HepG2 (cell line): ENCODE results near the gene PSMB10. TPM values are rescaled to one million over a fixed set of nuclear protein-coding genes. Genes with fewer than 3 reads are reported as not detected.

Experiments
- ATAC-seq: fragments of 200-7000 bp; cut with Tn5 transposase; 3 replicates; pipeline ENCODE4 v1.9.1; 2020; ENCODE audit warnings: mild to moderate bottlenecking, moderate library complexity
- BruUV-seq: library from RNA; stranded (reverse); fragments of 400-500 nt; replicated peaks from 2 replicates; lab custom pipeline; 2021; lab: Mats Ljungman, UMichigan
- CTCF ChIA-PET: fragments of 300-600 bp; formaldehyde crosslinking; extraction: SDS; loops from one replicate; lab custom pipeline; 2021; ENCODE audit warnings: low total read pairs, inconsistent platforms, low intra/inter-chr PET ratio; lab: Yijun Ruan, JAX
- POLR2A ChIA-PET: fragments of 350-600 bp; sonication (Branson Sonifier 250); formaldehyde crosslinking; loops from one replicate; lab custom pipeline; 2020; ENCODE audit warnings: antibody characterized with exemption, inconsistent platforms; lab: Yijun Ruan, JAX
- DNase-seq: peaks from one replicate; pipeline ENCODE4 v3.0.0-alpha.2; 2015; ENCODE audit warnings: low spot score
- FAIRE-seq: peaks from 3 replicates; lab custom pipeline; 2011; peaks lifted over from hg19 to GRCh38; lab: Jason Lieb, UNC
- H2AFZ ChIP-seq: one replicate; pipeline ENCODE4 v1.6.1; 2011; ENCODE audit warnings: low read length, inconsistent platforms
- H3K27ac ChIP-seq: fragments of 300-600 bp; 3 replicates; pipeline ENCODE4 v1.8.0; 2011; ENCODE audit warnings: mixed run types, mild to moderate bottlenecking, mixed read lengths, low read length, inconsistent platforms; ENCODE audit not compliant: insufficient read depth; ENCODE audit errors: extremely low read length
- H3K27me3 ChIP-seq, 2 experiments: fragments of 200-600 bp in 1 of 2; 2 replicates in 1 of 2; 3 replicates in 1 of 2; pipeline versions ENCODE4 v1.6.0 to v1.8.0; 2011; ENCODE audit warnings: low read length in 2 of 2, mild to moderate bottlenecking in 2 of 2, moderate library complexity in 2 of 2, inconsistent platforms in 1 of 2; ENCODE audit not compliant: insufficient read depth in 2 of 2, control insufficient read depth in 1 of 2
- H3K36me3 ChIP-seq, 2 experiments: fragments of 200-600 bp in 1 of 2; replicated peaks in 1 of 2; 2 replicates in 1 of 2; 3 replicates in 1 of 2; pipeline versions ENCODE4 v1.5.1 to v1.8.0; 2011; ENCODE audit warnings: low read length in 2 of 2, inconsistent platforms in 1 of 2; ENCODE audit not compliant: insufficient read depth in 2 of 2, control insufficient read depth in 1 of 2
- H3K4me1 ChIP-seq: 2 replicates; pipeline ENCODE4 v1.5.1; 2012; ENCODE audit warnings: low read length, inconsistent platforms; ENCODE audit not compliant: insufficient read depth
- H3K4me2 ChIP-seq: 2 replicates; pipeline ENCODE4 v1.6.0; 2011; ENCODE audit warnings: low read depth, low read length, inconsistent platforms
- H3K4me3 ChIP-seq, 3 experiments: fragments of 200-600 bp in 1 of 3; sonication (generic), shearing (Covaris generic) in 1 of 3; replicated peaks in 1 of 3; 2 replicates each; pipeline ENCODE4 v1.5.1; 2011 to 2016; ENCODE audit warnings: low read length in 3 of 3, inconsistent platforms in 2 of 3, low read depth in 2 of 3, mild to moderate bottlenecking in 2 of 3, control low read depth in 1 of 3, mixed read lengths in 1 of 3; ENCODE audit not compliant: insufficient read depth in 1 of 3
- H3K79me2 ChIP-seq: one replicate; pipeline ENCODE4 v1.6.1; 2011; ENCODE audit warnings: low read length, inconsistent platforms; ENCODE audit not compliant: insufficient read depth
- H3K9ac ChIP-seq: 2 replicates; pipeline ENCODE4 v1.6.0; 2011; ENCODE audit warnings: mild to moderate bottlenecking, low read depth, low read length, inconsistent platforms; ENCODE audit not compliant: insufficient read depth
- H3K9me3 ChIP-seq: 2 replicates; pipeline ENCODE4 v1.5.1; 2012; ENCODE audit warnings: mild to moderate bottlenecking, low read length
- H4K20me1 ChIP-seq: 2 replicates; pipeline ENCODE4 v1.6.0; 2011; ENCODE audit warnings: inconsistent platforms, mild to moderate bottlenecking, low read length, moderate library complexity; ENCODE audit not compliant: insufficient read depth
- AGO1 ChIP-seq: fragments of 200-400 bp; formaldehyde crosslinking; IDR thresholded peaks from 2 replicates; pipeline ENCODE4 v1.6.1; 2017; ENCODE audit warnings: mild to moderate bottlenecking, low read depth, low read length, moderate library complexity; ENCODE audit not compliant: poor library complexity, severe bottlenecking
- AGO2 ChIP-seq: fragments of 200-400 bp; formaldehyde crosslinking; optimal IDR thresholded peaks from 2 replicates; pipeline ENCODE3; 2017; ENCODE audit warnings: mild to moderate bottlenecking, low read depth, low read length, moderate library complexity
- DR1 ChIP-seq: sonication (generic); formaldehyde crosslinking; IDR thresholded peaks from 2 replicates; pipeline ENCODE4 v1.8.0; 2021; ENCODE audit warnings: mild to moderate bottlenecking, missing genetic modification reagents, inconsistent platforms
- NONO ChIP-seq, 2 experiments: fragments of 450-650 bp in 1 of 2; sonication (generic) in 1 of 2; formaldehyde crosslinking in 1 of 2; IDR thresholded peaks in 1 of 2; conservative IDR thresholded peaks in 1 of 2; 2 replicates each; pipeline versions ENCODE4 v1.6.1 to v1.8.0; 2017 to 2022; ENCODE audit warnings: mild to moderate bottlenecking in 1 of 2, missing genetic modification reagents in 1 of 2, moderate library complexity in 1 of 2
- ZBTB10 ChIP-seq: sonication (generic); formaldehyde crosslinking; IDR thresholded peaks from 2 replicates; pipeline ENCODE4 v1.4.0; 2020; ENCODE audit warnings: missing genetic modification reagents, borderline replicate concordance
- ZNF652 ChIP-seq: IDR thresholded peaks from 2 replicates; pipeline ENCODE4 v1.6.1; 2016; ENCODE audit warnings: low read depth, borderline replicate concordance
- WGBS: methylation state at CpG from one replicate; pipeline ENCODE4 v1.1.6; 2017; ENCODE audit warnings: low lambda C conversion rate; 5-methylcytosine and 5-hydroxymethylcytosine counted together
- in situ Hi-C: cut with HindIII; loops from 2 replicates; pipeline ENCODE4 v1.10.0; 2017; ENCODE audit warnings: low pct_unique_long_range_greater_than_20kb; ENCODE audit not compliant: extremely low pct_ligation_motif_present
- intact Hi-C: fragments of 100-400 bp; cut with micrococcal nuclease; formaldehyde crosslinking; loops from one replicate; pipeline ENCODE4 v1.10.0; 2022; ENCODE audit not compliant: unreplicated experiment
- polyA plus RNA-seq, 8 experiments: library from polyadenylated mRNA; depleted of rRNA in 3 of 8; stranded (reverse) in 7 of 8; unstranded in 1 of 8; fragments of >200 nt; fragmentation: Illumina TruSeq in 4 of 8; extraction: Trizol in 4 of 8; gene quantifications; 2 replicates each; pipeline versions ENCODE4 v1.2.1 to v1.2.3, GENCODE V29; 2011 to 2016; ENCODE audit warnings: low read depth in 4 of 8, missing spikeins in 1 of 8, mixed read lengths in 1 of 8; ENCODE audit not compliant: insufficient read depth in 1 of 8
- total RNA-seq, 5 experiments: library from RNA; depleted of rRNA; stranded (reverse); fragments of >200 nt; fragmentation: Illumina TruSeq; extraction: Trizol; gene quantifications; 2 replicates each; pipeline ENCODE4 v1.2.3, GENCODE V29; 2016; ENCODE audit warnings: low read depth in 1 of 5

The PSMB10 gene
- total and polyA plus RNA-seq, 2 of the 13 experiments (the other 11 are each of a cell fraction or from before 2014, with no cell fraction given): 12.7 to 65.9 TPM

DNA sequence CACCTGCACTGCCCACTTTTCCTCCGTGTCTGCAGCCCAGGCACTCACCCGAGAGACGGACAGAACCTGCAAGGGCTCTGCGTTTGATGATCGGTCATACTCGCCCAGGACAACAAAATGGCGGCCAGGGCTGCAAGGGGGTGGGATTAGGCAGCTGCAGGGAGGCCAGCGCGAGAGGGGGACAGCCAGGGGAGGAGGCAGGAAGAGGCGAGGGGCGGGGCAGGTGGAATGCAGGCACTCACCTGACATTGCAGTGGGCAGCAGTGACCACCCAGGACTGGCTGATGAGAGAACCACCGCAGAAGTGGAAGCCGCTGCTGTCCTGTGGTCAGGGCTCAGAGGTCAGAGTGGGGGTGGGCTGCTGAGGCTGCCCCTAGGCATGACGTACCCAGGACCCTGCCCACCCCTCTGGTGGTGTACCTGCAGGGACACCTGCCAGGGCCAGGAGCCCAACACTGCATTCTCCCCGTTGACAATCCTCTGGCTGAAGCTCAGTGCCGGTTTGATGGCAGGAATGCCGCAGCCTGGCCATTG lies 5.9 kb downstream of the PSMB10 start:
- H3K4me2 ChIP-seq: no peak overlapping the region
- 96% methylated on average over 14 of the region's 17 CpGs for WGBS
- FAIRE-seq: no peak
- TF ChIP-seq ZNF652 (CRISPR knock-in tag): no peak
- no peak for TF ChIP-seq NONO (IDR thresholded peaks at IDR 0.05)
- no peak for TF ChIP-seq NONO (CRISPR knock-in tag; conservative IDR thresholded peaks at IDR 0.05)
- TF ChIP-seq ZBTB10 (CRISPR knock-in tag): no peak
- peak; percentile 7 for TF ChIP-seq AGO1
- TF ChIP-seq AGO2: peak; percentile 87
- TF ChIP-seq DR1: no peak
- in situ Hi-C loops: loop anchor here (10.0 kb wide), 1 partner anchor 266 kb away; the partner anchor contains the start of genes ACD, C16orf86, ENKD1 and PARD6A
- no peak overlapping the region for H3K27ac ChIP-seq
- H3K4me3 ChIP-seq: no peak overlapping the region
- no peak overlapping the region for H3K9ac ChIP-seq
- CTCF ChIA-PET: interaction anchor here (5.5 kb wide), 1 partner anchor 46 kb away, joined by 63 read pairs; the partner anchor contains the start of gene NRN1L
- H2AFZ ChIP-seq: no peak overlapping the region
- POLR2A ChIA-PET: interaction anchor here (1.2 to 2.4 kb wide), 3 partner anchors 13 to 37 kb away, joined by 3 to 8 read pairs (median 4); partner anchors contain the start of gene LCAT
- no peak for ATAC-seq
- no peak for DNase-seq
- H3K27me3 ChIP-seq: no peaks in the 10 kb centered on the region; a peak in 1 of 5 replicates
- intact Hi-C loops: no loop called here
- H3K36me3 ChIP-seq: peaks cover 18 to 27% of the 10 kb centered on the region in 2 experiments
- BruUV-seq: no TSS peak
- H3K79me2 ChIP-seq: peaks cover 6% of the 10 kb centered on the region
- peaks cover 19% of the 10 kb centered on the region for H3K4me1 ChIP-seq
- H3K9me3 ChIP-seq: no peaks in the 10 kb centered on the region
- no peaks in the 10 kb centered on the region; the same call in 1 of the 2 replicates for H4K20me1 ChIP-seq
